IMR-90 (cell line): ENCODE data around the gene LYRM2.
"Not testable (repeated sequence)": the region's sequence is repeated elsewhere in the genome, so short reads cannot be mapped to it uniquely, and the experiment has no call there.

Experiments used
- CEBPB ChIP-seq: IDR thresholded peaks from 2 replicates; pipeline ENCODE4 v1.6.1; 2012; ENCODE audit warnings: low read depth, low read length, improper control_type of control experiment
- CTCF ChIP-seq: conservative IDR thresholded peaks from 2 replicates; pipeline ENCODE4 v1.5.1; 2012; ENCODE audit warnings: mild to moderate bottlenecking, low read depth, low read length, improper control_type of control experiment

GRCh38 chr6:89641581-89641980, 3.0 kb upstream of the LYRM2 start:
- TF ChIP-seq CTCF, CEBPB: not testable (repeated sequence)
